GM18519 (cell line): ENCODE results near the gene KLHL21.
A peak's percentile ranks its signal among the peaks of the same experiment; 100 is the strongest.

ENCODE experiments used
- ATAC-seq: cut with Tn5 transposase; IDR thresholded peaks from one replicate; pipeline ENCODE4 v1.9.1; 2021; ENCODE audit warnings: mild to moderate bottlenecking, moderate library complexity; ENCODE audit not compliant: unreplicated experiment, low FRiP score

The KLHL21 gene

DNA sequence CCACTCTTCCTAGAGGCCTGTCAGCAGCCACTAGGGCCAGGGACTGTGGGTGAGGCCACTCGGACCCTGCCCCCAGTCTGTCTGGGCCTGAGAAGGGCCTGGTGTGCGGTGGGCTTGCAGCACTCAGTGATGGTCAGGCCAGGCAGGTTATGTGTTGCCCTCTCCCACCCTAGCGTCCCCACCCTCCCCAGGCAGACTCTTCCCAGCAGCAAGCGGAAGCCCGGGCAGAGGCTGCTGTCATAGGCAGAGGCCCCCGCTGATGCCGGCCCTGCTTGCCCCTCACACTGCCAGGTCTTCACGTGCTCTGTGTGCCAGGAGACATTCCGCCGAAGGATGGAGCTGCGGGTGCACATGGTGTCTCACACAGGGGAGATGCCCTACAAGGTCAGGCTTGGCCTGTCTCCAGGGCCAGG is 16.3 kb downstream of the KLHL21 start:
- no peak for ATAC-seq

DNA sequence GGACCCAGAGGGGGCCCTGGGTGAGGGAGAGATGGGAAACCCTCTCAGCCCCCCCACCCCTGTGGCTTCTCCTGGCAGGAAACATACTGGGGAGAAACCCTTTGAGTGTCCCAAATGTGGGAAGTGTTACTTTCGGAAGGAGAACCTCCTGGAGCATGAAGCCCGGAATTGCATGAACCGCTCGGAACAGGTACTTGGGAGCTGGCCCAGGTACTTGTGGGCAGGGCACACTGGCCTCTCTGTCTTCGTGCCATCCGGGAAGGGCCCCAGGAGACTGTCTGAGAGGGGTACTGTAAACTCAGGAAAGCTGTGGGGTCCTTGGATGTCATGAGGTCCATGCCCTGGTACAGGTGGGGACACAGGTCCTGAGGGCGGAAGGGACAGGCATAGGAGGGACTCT is 16.8 kb downstream of the KLHL21 start:
- no peak for ATAC-seq

DNA sequence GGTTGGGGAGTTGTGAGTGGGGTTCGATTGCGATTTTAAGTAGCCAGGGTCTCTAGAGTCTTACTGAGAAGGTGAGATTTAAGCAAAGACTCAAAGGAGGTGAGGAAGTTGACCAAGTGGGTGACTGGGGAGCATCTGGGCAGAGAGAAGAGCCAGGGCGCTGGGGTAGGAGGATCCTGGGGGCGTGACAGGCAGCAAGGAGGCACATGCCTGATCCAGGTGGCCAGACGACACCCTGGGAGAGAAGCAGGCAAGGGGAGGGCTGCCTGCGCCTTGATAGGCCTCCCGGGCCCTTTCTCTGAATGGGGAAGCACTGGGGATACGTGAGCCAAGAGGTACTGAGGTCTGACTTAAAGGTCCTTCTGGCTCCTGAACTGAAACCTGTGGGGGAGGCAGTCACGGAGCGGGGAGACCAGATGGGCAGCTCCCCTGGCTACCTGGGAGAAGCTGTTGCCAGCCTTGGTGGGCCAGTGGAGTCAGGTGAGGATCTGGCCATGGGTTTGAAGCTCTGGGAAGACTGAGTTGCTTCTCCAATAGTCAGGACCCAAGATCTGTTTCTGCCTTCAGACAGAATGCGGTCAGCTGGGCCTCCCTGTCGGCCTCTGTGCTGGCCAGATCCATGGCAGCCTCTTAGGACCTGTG is 17.5 kb downstream of the KLHL21 start:
- no peak for ATAC-seq

DNA sequence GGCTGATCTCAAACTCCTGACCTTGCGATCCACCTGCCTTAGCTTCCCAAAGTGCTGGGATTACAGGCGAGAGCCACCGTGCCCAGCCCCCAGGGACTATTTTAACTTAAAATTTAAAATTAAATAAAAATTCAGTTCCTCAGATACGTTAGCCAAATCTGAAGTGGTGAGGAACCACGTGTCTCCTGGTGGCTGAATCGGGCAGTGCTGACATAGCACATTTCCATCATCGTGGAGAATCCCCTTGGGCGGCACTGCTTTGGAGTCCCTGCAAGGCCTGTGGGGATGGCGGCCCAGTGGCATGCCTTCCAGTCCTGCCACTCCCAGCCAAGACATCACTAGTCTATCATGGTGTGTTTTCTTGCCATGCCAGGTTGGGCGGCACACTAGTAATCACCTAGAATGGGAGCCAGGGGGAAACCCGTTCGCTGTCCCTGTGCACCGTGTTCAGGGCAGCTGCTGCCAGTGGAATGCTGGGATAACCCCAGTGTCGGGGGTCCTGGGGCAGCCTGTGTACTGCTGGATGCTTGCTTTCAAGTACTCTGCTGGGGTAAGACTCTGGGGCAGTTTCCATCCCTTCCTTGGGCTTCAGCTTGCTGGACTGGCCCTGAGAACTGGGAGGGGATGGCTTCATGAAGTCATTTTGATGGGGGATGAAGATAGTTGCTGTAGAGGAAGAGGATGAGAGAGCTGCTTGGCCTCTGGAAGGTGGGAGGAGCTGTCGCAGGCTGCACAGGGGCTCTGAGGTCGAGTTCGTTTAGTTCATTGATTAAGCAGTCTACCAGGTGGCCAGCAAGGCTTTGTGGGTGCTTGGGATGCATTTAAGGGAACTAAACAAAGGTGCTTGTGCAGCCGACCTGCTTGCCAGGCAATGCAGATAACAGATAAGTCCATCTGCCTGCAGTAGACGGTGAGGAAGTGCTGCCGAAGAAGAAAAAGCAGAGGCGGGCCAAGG is 18.3 kb downstream of the KLHL21 start:
- no peak for ATAC-seq

DNA sequence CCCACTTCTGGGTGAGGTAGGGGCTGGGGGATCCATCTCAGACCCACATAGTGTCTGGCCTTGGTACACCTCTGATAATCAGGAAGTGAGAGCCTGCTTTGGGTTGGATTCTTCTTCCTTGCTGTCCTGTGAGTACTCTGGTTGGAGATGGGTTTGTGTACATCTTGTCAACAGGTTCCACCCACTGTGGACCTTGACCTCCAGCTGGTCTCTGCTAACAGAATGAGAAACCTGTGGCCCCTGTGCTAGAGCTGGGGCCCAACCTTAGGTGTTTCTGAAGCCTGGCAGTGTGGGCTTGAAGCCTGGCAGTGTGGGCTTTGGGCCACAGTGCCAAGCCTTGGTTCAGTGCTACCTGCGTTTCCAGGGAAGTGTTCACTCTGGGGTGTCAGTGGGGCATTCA is 20.3 kb downstream of the KLHL21 start:
- no peak for ATAC-seq

DNA sequence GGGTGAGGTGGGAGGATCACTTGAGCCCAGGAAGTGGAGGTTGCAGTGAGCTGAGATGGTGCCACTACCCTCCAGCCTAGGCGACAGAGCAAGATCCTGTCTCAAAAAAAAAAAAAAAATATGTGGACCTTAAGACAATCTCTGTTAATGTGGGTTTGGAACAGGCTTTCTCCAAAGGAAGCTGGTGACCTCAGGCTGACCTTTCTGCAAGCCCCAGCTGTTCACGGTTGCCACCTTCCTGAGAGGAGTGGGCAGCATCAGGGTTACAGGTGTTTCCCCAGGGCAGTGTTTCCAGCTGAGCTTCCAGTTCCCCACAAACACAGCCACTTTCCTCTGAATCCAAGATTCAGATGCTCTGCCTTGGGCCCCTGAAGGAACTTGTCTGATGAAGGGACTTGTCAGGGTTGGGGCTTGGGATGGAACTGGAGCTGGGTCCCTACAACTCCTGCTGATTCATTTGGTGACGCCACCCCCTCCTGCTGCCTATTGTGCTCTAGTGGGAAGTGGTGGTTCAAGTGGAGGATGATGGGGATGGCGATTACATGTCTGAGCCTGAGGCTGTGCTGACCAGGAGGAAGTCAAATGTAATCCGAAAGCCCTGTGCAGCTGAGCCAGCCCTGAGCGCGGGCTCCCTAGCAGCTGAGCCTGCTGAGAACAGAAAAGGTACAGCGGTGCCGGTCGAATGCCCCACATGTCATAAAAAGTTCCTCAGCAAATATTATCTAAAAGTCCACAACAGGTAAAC is 20.9 kb downstream of the KLHL21 start:
- ATAC-seq, result no peak

DNA sequence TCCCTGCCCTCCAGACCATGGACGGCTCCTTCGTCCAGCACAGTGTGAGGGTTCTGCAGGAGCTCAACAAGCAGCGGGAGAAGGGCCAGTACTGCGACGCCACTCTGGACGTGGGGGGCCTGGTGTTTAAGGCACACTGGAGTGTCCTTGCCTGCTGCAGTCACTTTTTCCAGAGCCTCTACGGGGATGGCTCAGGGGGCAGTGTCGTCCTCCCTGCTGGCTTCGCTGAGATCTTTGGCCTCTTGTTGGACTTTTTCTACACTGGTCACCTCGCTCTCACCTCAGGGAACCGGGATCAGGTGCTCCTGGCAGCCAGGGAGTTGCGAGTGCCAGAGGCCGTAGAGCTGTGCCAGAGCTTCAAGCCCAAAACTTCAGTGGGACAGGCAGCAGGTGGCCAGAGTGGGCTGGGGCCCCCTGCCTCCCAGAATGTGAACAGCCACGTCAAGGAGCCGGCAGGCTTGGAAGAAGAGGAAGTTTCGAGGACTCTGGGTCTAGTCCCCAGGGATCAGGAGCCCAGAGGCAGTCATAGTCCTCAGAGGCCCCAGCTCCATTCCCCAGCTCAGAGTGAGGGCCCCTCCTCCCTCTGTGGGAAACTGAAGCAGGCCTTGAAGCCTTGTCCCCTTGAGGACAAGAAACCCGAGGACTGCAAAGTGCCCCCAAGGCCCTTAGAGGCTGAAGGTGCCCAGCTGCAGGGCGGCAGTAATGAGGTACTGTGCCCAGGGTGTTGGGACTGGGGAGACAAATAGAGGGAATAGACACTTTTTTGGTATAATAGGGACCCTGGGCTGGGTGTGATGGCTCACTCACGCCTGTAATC is 21.9 kb downstream of the KLHL21 start:
- no peak for ATAC-seq

DNA sequence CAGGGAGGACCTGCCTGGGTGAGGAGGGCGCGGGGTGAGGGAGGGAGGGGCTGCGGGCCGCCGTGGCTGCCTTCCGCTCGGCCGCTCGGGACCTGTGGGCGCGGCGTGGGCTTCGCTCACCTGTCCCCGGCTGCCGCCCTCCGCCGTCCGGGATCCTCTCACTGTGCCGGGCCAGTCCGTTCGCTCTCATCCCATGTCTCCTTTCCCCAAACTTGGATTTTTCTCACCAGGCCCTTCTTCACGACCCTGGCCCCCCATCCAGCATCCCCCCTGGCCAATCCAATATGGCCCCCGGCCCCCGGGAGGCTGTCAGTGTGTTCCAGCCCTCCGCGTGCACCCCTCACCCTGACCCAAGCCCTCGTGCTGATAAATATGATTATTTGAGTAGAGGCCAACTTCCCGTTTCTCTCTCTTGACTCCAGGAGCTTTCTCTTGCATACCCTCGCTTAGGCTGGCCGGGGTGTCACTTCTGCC is 22.5 kb downstream of the KLHL21 start:
- ATAC-seq, result no peak

DNA sequence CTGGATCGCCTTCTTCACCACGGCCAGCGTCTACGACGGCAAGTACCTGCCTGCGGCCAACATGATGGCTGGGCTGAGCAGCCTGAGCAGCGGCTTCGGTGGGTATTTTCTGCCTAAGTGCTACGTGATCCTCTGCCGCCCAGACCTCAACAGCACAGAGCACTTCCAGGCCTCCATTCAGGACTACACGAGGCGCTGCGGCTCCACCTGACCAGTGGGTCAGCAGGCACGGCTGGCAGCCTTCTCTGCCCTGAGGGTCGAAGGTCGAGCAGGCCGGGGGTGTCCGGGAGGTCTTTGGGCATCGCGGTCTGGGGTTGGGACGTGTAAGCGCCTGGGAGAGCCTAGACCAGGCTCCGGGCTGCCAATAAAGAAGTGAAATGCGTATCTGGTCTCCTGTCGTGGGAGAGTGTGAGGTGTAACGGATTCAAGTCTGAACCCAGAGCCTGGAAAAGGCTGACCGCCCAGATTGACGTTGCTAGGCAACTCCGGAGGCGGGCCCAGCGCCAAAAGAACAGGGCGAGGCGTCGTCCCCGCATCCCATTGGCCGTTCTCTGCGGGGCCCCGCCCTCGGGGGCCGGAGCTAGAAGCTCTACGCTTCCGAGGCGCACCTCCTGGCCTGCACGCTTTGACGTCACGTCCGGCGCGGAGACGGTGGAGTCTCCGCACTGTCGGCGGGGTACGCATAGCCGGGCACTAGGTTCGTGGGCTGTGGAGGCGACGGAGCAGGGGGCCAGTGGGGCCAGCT is 23.1 kb downstream of the KLHL21 start, which contains the start of gene ZBTB48:
TSS of gene ZBTB48 (plus strand) at position 621 of the 745 bp plus-strand sequence. CDS start 616 bp downstream, outside the sequence.
- ATAC-seq, result peak; percentile 88

DNA sequence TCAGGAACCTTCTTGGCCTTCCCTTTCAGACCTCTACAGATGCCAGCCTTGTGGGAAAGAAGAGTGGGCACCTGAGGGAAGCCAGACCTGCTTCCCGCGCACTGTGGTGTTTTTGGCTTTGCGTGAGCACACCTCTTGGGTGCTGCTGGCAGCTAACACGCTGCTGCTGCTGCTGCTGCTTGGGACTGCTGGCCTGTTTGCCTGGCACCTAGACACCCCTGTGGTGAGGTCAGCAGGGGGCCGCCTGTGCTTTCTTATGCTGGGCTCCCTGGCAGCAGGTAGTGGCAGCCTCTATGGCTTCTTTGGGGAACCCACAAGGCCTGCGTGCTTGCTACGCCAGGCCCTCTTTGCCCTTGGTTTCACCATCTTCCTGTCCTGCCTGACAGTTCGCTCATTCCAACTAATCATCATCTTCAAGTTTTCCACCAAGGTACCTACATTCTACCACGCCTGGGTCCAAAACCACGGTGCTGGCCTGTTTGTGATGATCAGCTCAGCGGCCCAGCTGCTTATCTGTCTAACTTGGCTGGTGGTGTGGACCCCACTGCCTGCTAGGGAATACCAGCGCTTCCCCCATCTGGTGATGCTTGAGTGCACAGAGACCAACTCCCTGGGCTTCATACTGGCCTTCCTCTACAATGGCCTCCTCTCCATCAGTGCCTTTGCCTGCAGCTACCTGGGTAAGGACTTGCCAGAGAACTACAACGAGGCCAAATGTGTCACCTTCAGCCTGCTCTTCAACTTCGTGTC is 23.9 kb downstream of the KLHL21 start:
- no peak for ATAC-seq

DNA sequence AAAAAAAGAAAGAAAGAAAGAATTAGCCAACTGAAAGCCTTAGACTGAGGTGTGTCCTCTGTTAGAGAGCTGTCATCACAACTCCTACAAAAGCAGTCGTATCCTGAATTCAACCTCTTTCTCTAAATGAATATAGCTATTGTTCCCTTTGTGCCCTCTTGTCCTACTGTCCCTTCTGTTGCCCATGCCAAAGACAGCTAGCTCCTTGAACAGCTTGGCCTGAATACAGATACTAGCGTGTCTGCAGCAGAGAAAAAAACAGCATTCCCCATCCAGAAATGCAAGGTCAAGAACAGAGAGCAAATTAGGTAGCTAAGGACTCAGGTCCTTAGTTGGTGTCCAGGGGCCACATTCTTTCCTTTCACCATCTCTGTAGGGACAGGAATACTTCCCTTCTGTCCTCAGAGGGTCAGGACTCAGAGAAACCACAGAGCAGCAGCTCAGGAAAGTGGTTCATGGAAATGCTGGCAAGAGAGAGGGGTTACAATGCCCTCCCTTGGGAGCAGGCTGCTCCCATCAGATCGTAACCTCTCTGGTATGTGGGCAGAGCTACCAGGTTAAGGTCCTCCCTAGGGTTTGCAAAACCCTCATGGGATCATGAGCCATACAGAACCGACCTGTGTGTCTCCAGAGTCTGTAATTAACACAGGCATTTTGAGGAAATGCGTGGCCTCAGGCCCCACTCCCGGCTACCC is 24.7 kb downstream of the KLHL21 start:
- ATAC-seq, result no peak

DNA sequence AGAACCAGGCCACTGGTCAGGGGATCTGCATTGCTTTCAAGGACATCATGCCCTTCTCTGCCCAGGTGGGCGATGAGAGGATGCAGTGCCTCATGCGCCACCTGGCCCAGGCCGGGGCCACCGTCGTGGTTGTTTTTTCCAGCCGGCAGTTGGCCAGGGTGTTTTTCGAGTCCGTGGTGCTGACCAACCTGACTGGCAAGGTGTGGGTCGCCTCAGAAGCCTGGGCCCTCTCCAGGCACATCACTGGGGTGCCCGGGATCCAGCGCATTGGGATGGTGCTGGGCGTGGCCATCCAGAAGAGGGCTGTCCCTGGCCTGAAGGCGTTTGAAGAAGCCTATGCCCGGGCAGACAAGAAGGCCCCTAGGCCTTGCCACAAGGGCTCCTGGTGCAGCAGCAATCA is 27.9 kb downstream of the KLHL21 start:
- no peak for ATAC-seq

DNA sequence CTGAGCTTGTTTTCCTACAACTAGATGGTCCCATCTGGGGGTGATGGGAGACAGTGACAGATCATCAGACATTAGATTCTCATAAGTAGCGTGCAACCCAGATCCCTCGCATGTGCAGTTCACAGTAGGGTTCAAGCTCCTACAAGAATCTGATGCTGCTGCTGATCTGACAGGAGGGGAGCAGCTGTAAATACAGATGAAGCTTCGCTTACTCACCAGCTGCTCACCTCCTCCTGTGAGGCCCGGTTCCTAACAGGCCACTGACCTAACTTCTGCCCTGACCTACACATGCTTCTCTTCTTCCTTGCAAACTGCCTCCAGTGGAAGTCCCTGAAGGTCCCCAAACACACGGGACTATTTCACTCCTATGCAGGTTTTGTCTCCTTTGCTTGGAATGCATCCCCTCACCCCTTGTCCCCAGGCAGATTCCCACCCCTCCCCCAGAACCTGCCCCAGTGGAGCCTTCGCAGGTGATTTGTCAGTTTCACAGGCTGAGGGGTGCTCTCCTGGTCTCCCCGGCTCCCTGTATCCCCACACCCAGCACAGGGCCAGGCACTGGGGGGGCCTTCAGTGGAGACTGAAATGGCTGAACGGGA is 28.5 kb downstream of the KLHL21 start:
- ATAC-seq, result no peak

DNA sequence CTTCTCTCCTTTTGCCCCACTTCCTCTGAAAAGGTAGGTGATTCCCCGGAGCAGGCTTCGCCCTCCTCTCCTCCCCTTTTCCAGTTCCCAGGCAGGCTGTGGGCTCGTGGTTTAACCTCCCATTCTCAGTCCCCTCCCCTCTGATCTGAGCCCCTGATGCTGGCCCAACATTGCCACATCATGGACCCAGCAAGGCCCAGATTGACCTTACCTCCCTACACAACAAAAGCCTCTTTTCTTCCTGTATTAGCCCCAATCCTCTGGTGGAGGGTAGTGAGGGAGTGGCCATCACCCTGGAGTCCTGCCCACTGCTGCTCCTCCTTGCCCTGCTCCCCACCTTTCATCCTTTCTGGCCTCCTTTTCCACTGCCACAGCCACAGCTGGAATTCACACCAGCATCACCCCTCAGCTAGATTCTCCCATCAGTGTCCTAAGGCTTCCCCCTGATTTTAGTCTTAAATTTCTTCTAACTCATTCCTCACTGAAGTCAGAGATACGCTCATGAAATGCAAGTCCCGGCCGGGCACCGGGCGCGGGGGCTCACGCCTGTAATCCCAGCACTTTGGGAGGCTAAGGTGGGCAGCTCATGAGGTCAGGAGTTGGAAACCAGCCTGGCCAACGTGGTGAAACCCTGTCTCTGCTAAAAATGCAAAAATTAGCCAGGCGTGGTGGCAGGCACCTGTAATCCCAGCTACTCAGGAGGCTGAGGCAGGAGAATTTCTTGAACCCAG is 29.9 kb downstream of the KLHL21 start:
- no peak for ATAC-seq

DNA sequence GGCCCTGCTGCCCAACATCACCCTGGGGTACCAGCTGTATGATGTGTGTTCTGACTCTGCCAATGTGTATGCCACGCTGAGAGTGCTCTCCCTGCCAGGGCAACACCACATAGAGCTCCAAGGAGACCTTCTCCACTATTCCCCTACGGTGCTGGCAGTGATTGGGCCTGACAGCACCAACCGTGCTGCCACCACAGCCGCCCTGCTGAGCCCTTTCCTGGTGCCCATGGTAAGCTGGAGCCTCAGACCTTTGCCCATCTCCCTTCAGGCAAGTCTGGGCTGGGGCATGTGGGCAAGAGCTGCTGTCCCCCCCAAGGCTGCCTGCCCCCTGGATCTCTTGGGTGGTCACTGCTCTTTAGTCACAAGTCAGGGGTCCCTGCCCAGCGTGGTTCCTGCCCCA is 31.7 kb downstream of the KLHL21 start:
- ATAC-seq, result no peak

DNA sequence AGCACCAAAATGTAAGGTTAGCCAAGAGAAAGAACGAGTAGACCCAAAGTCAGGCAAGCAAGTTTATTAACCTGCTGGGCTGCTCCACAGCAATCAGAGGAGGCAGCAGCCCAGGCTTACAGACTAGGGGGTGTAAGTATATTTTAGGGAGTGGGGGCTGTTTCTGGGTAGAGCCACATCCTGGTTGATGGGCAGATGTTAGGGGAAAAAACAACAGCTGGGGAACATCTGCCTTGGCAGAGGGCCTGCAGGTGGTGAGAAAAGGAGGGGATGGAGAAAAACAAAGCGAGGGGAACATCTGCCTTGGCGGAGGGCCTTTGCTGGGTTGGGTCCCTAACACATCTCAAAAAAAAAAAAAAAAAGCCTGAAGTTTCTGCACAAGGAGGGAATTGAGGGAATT is 32.6 kb downstream of the KLHL21 start:
- no peak for ATAC-seq

DNA sequence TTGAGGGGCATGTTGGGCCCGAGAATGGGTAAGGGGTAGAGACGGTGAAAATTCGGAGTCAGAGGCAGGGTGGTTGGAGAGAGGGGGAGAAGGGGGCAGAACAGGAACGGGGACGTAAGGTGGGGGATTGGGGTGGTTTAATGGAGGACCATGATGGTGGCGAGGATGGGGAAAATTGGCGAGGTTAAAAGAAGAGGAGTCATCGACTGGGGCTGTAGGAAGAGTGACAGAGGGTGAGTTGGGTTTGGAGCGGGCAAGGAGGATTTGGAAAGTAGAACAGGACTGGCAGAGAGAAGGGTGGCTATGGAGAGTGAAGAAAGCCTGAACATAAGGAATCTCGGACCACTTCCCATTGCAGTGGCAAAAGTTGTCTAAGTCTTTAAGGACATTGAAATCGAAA is 33.6 kb downstream of the KLHL21 start:
- ATAC-seq, result no peak
